Measurements from ENCODE around the gene NMUR1. TPM values are rescaled to one million over a fixed set of nuclear protein-coding genes. Genes with fewer than 3 reads are reported as not detected.

NMUR1 gene
- total RNA-seq, 2 donors from 2014 or later, result 0.07 to 0.29 TPM

- Histone ChIP-seq H3K27me3 (ENCODE audit: control insufficient read depth, insufficient read depth, low read length, poor library complexity, severe bottlenecking) (no peaks in the 10 kb centered on the region), H3K4me1 (ENCODE audit: control insufficient read depth, insufficient read depth, low read length) (no peaks in the 10 kb centered on the region), H3K36me3 (ENCODE audit: control insufficient read depth, insufficient read depth, low read length) (no peaks in the 10 kb centered on the region), H3K9ac (ENCODE audit: extremely low read depth, low read length, poor library complexity, severe bottlenecking) (no peak overlapping the region), H3K4me3 (ENCODE audit: low read length) (no peak overlapping the region), H3K27ac (ENCODE audit: low read depth, low read length) (no peak overlapping the region), H3K9me3 (ENCODE audit: control insufficient read depth, low read length) (no peaks in the 10 kb centered on the region)
- TF ChIP-seq CTCF (conservative IDR thresholded peaks at IDR 0.05), result no peak
- peaks cover 5% of the 10 kb centered on the region for H3K4me1 Mint-ChIP-seq
- peaks cover 3% of the 10 kb centered on the region for H3K27me3 Mint-ChIP-seq (ENCODE audit: insufficient read depth)
- no peak overlapping the region for H3K4me3 Mint-ChIP-seq
- no peak overlapping the region for H3K27ac Mint-ChIP-seq
- H3K36me3 Mint-ChIP-seq (ENCODE audit: low read depth), result no peaks in the 10 kb centered on the region
- no peak for DNase-seq
- WGBS, 2 experiments (ENCODE audit: insufficient coverage in 1 of 2, insufficient read length in 1 of 2), result 68% methylated on average over 2 of the region's 3 CpGs; no CpG with 5 or more reads in 1 of the 2 experiments
- H3K9me3 Mint-ChIP-seq, result no peaks in the 10 kb centered on the region
Measured at GRCh38 chr2:231475965-231476364, 54.3 kb downstream of the NMUR1 start.

Other genes starting within 250 kb of the NMUR1 start
- 10 to 100 TPM; 13.0 to 32.3 TPM for gene B3GNT7, start 134.7 kb downstream of the NMUR1 start, total RNA-seq
- 100 to 1,000 TPM; 774 to 785 TPM for gene NCL, start 66.0 kb downstream of the NMUR1 start, total RNA-seq
- gene TEX44, start 62.4 kb upstream of the NMUR1 start, total RNA-seq, result not detected
- 1,000 to 10,000 TPM; 1,233 to 1,450 TPM for gene PTMA, start 178.1 kb upstream of the NMUR1 start, total RNA-seq

All from endodermal cell (in vitro differentiated cells).